ENCODE measurements around the gene SIPA1.
A peak's percentile ranks its signal among the peaks of the same experiment; 100 is the strongest.
"Not testable (repeated sequence)": the region's sequence is repeated elsewhere in the genome, so short reads cannot be mapped to it uniquely, and the experiment has no call there.

SIPA1 gene

DNA sequence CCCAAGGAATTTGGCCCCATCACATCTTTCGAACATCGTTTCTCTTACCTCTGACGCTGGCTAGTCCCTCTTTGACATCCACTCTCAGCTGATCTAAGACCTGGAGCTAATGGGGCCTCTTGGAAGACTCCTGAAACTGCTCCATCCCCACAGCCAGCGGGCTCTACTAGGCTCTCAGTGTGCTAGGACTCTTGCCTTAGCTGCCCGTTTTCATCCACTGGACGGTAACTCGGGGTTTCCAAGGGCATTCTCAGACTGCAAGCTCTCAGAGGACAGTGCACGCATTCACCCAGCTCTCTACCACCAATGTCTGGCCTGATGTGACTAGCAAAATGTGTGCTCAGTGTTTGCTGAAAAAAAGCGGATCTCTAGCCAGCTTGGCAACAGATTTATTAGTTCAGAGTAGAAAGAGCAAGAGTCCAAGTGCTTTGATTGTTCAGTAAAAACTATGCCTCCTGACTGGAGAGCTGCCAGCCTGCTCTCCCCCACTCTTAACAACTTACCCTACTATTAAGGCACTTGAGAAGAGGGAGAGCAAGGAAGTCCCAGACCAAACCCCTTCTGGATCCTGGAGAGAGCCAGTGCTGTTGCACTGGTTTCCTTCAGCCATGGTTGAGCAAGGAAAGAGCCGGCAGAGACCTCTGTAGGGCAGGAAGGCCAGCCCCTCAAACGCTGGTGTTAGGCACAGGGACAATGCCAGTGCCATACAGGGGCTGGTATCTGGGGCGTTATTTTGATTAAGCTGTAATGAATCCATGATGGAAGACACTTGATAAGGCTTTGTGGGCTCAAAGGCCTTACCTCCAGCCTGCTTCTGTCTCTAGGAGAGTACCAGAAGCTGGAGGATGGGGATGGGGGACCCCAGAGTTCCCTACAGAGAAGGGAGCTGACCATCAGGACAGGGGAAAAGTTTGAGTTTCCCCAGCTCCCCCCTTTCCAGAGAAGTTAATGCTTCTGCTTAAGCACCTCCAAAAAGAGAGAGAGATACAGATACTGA is 15.6 kb downstream of the SIPA1 start:
- Mint-ChIP-seq H3K36me3 (no peaks in the 10 kb centered on the region), H3K27ac (peak overlapping the region; percentile 93), H3K4me1 (ENCODE audit: low read depth) (peaks cover 55% of the 10 kb centered on the region), H3K27me3 (no peaks in the 10 kb centered on the region), H3K9me3 (ENCODE audit: low read depth) (no peaks in the 10 kb centered on the region), H3K4me3 (peak overlapping the region; percentile 89)

DNA sequence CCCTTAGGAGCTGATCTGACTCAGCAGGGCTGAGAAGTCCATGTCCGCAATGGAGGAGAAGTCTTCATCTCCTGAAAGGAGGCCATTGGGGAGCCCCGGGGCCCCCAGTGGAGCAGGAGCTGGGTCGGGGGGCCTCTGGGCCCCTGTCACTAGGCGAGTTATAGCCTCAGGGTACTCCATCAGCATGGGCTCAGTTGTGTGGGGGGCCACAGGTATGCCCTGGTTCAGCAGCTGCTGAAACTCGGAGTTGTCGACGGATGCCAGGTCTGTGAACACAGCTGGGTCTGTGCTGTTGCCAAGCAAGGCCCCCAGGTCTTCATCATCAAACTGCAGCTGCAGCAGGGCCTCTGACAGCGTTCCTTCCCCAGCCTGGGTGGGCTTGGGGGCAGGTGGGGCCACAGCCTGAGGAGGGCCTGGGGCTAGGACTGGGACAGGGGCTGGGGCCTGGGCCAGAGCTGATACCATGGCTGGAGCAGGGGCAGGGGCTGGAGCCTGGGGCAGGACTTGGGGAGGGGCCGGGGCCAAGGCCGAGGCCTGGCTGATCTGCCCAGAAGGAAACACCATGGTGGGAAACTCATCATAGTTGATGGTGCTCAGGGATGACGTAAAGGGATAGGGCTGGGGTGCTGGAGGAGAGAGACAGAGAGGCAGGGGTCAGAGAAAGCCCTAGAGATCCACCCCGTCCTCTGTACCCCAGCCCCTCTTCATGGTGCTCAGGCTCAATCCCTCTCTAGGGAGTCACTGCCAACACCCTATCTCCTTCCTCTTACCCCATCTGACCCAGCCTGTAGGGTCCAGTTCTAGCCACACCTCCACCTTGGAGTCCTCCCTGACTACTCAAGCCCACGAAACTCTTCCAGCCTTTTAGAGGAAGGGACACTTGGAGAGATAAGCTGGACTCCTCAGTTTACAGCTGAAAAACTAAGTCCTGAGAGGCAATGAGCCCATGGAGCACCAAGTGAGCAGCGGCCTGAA is 16.8 kb downstream of the SIPA1 start:
- Mint-ChIP-seq H3K9me3 (ENCODE audit: low read depth) (no peaks in the 10 kb centered on the region), H3K36me3 (no peaks in the 10 kb centered on the region), H3K4me1 (ENCODE audit: low read depth) (peaks cover 64% of the 10 kb centered on the region), H3K4me3 (no peak overlapping the region), H3K27ac (peak overlapping the region; percentile 41), H3K27me3 (no peaks in the 10 kb centered on the region)

DNA sequence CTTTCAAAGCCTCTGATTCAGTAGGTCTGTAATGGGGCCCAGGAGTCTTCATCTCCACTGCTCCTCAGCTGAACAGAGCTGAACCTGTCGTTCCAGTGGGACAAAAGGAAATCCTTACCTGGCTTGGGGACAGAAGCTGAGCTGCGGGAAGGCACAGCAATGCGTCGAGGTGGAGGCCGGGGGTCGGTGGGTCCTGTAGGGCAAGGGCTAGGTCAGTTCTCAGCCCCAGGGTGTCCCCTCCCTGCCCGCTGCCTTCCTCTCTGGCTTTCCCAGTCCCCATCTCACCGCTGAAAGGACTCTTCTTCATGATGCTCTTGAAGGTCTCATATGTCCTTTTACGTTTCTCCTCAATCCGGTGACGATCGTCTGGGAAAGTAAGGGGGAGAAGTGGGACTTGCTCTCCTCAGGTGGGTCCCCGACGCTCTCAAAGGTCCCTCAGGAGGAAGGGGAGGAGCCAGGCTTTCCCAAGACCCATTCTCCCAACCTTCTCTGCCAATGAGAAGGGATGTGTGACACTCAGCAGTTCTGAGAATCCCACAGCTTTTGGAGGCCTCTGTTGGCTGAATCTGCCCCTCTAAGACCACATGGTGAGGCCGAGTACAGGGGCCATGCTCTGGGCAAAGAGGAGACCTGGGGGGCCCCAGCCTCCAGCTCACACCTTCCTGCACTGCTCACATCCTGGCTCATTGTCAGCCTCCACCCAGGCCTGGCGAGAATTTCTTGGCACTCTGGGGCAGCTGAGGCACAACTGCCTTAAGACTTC is 17.9 kb downstream of the SIPA1 start:
- H3K4me3 Mint-ChIP-seq = peak overlapping the region; percentile 30
- no peaks in the 10 kb centered on the region for H3K9me3 Mint-ChIP-seq (ENCODE audit: low read depth)
- H3K4me1 Mint-ChIP-seq (ENCODE audit: low read depth) = peaks cover 72% of the 10 kb centered on the region
- H3K27ac Mint-ChIP-seq = peak overlapping the region; percentile 62
- H3K36me3 Mint-ChIP-seq = no peaks in the 10 kb centered on the region
- no peaks in the 10 kb centered on the region for H3K27me3 Mint-ChIP-seq

DNA sequence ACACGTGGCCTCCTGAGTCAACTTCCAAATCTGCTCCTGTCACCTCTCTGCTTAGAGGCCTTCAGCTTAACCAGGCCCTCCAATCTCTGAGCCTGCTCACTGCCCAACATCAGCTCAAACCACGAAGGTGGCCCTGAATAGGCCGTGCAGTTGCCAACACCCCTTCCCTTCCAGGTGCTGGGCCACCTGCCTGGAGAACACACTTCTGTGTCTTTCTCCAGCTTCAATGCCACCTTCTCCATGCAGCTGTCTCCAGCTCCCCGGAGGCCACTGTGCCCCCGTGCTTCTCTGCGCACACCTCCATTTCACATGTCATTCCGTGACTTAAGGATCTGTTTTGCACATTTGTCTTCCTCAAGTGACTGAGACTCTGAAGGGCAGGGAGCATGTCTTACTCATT is 19.5 kb downstream of the SIPA1 start:
- Mint-ChIP-seq H3K27me3 (no peaks in the 10 kb centered on the region), H3K9me3 (ENCODE audit: low read depth) (no peaks in the 10 kb centered on the region), H3K4me1 (ENCODE audit: low read depth) (peaks cover 66% of the 10 kb centered on the region), H3K36me3 (no peaks in the 10 kb centered on the region), H3K27ac (peak overlapping the region; percentile 73), H3K4me3 (peak overlapping the region; percentile 13)

DNA sequence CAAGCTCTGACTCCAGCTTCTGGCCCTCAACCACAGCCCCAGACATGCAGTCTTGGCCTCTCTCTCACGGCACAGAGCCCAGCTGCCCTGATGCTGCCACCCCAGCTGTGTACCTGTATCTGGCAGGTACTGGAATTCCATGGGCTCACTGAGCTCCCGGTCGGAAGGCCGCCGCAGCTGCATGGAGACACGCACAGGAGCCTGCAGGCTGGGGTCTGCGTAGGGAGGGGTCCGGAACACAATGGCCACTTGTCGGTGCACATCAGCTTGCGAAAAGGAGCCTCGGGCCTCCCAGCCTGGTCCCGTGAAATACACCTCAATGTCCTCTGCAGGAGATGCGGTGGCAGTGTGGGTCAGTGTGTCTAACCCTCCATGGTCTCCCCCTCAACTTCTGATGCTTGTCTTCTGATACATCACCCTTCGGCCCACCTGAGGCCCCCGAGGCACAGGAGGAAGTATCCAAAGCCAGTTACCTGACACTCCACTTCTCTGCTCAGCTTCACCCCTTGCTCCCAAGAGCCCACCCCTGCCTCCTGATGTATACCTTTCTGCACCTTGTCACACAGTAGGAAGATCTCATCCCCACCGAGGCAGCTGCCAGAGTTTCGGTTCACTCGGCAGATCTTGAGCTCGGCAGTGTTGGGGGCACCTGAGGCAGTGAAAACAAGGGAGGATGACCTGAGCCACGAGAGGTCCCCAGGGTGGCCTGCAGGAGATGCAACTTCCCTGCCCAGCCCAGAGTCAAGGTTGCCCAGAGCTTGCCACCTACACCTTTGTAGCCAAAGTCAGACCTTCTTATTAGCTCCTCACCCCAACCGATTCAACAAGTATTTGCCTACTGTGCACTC is 20.5 kb downstream of the SIPA1 start:
- no peaks in the 10 kb centered on the region for H3K27me3 Mint-ChIP-seq
- no peaks in the 10 kb centered on the region for H3K36me3 Mint-ChIP-seq
- H3K4me3 Mint-ChIP-seq = no peak overlapping the region
- H3K9me3 Mint-ChIP-seq (ENCODE audit: low read depth) = no peaks in the 10 kb centered on the region
- peak overlapping the region; percentile 81 for H3K27ac Mint-ChIP-seq
- H3K4me1 Mint-ChIP-seq (ENCODE audit: low read depth) = peaks cover 58% of the 10 kb centered on the region

DNA sequence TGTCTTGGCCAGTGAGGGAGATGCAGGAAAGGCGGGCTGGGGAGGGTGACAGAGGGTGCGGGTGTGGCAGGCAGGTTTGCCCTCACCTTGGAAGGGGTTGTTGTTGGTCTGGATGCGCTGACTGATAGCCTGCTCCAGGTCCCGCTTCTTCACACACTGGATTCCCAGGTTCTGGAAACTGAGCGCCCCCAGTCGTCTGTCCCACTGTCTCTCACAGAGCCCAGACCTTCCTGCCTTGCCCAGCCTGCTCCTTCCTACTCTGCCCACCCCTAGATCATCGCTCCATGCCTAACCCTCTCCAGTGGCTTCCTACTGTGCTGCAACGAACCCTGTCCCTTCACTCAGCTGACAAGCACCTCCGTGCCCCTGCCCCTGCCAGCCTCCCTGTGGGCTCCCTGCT is 22.1 kb downstream of the SIPA1 start:
- Mint-ChIP-seq H3K4me3 (peak overlapping the region; percentile 66), H3K27ac (peak overlapping the region; percentile 90), H3K27me3 (no peaks in the 10 kb centered on the region), H3K36me3 (no peaks in the 10 kb centered on the region), H3K4me1 (ENCODE audit: low read depth) (peaks cover 52% of the 10 kb centered on the region), H3K9me3 (ENCODE audit: low read depth) (no peaks in the 10 kb centered on the region)

DNA sequence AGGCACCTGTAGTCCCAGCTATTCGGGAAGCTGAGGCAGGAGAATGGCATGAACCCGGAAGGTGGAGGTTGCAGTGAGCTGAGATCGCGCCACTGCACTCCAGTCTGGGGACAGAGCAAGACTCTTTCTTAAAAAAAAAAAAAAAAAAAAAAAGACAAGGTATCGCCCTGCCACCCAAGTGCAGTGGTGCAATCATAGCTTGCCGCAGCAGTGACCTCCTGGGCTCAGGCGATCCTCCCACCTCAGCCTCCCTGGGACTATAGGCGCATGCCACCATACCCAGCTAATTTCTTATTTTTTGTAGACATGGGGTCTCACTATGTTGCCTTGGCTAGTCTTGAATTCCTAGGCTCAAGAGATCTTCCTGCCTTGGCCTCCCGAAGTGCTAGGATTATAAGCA is 23.0 kb downstream of the SIPA1 start:
- H3K9me3 Mint-ChIP-seq (ENCODE audit: low read depth); H3K36me3 Mint-ChIP-seq; H3K27me3 Mint-ChIP-seq: not testable (repeated sequence)
- peak overlapping the region; percentile 90 for H3K27ac Mint-ChIP-seq
- peak overlapping the region; percentile 90 for H3K4me3 Mint-ChIP-seq
- H3K4me1 Mint-ChIP-seq (ENCODE audit: low read depth) = peaks cover 47% of the 10 kb centered on the region

DNA sequence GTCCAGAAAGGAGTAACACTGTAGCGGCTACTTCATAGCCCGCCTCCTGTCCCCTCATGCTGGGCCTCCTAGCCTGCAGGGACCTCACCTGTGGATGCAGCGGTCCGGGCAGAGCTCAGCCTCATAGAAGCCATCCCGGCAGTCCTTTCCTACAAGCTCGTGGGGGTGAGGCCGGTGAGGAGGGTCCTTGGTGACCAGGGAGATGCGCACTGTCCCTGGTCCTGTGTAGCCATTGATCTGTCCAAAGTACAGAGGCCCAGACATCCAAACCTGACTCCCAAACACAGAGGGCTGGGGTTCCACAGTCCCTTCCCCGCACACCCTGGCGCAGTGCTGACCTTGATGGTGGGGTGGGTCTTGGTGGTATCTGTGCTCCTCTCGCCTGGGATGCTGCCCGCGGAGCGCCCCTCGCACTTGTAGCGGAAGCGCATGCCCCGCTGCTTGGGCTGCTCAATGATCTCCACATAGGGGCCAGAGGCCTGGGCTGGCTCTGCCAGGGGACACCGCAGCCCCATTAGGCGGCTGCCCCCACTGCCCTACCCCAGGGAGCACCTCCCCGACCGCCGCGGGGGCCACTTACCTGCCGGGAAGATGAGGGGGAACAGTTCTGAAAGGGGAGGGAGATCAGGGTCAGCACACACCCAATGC is 23.8 kb downstream of the SIPA1 start:
- Mint-ChIP-seq H3K9me3 (ENCODE audit: low read depth) (no peaks in the 10 kb centered on the region), H3K36me3 (no peaks in the 10 kb centered on the region), H3K27ac (peak overlapping the region; percentile 68), H3K4me1 (ENCODE audit: low read depth) (peaks cover 43% of the 10 kb centered on the region), H3K4me3 (peak overlapping the region; percentile 90), H3K27me3 (no peaks in the 10 kb centered on the region)

DNA sequence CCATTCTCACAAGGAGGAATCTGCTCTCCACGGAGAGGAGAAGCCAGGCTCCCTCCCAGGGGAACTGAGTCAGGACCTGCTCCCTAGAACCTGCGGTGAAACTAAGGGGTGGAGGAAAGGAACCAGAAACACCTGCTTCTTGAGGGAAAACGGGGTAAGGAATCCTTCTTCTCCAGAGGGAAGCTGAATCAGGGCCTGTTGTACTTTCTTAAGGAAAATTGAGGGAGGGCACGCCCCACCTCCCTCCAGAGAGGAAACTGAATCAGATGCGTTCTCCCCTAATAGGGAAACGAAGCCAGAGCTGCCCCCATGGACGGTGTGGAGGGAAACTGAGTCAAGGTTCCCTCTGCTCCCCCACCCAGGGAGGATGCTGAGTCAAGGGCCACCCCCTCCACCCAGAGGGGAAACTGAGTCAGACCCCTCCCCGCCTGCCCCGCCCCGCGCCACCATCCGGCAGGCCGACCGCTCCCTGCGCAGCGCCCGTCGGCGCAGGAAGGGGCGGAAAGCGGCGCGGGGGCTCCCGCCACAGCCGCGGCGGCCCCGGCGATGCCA is 24.4 kb downstream of the SIPA1 start:
- H3K4me1 Mint-ChIP-seq (ENCODE audit: low read depth) = peaks cover 38% of the 10 kb centered on the region

DNA sequence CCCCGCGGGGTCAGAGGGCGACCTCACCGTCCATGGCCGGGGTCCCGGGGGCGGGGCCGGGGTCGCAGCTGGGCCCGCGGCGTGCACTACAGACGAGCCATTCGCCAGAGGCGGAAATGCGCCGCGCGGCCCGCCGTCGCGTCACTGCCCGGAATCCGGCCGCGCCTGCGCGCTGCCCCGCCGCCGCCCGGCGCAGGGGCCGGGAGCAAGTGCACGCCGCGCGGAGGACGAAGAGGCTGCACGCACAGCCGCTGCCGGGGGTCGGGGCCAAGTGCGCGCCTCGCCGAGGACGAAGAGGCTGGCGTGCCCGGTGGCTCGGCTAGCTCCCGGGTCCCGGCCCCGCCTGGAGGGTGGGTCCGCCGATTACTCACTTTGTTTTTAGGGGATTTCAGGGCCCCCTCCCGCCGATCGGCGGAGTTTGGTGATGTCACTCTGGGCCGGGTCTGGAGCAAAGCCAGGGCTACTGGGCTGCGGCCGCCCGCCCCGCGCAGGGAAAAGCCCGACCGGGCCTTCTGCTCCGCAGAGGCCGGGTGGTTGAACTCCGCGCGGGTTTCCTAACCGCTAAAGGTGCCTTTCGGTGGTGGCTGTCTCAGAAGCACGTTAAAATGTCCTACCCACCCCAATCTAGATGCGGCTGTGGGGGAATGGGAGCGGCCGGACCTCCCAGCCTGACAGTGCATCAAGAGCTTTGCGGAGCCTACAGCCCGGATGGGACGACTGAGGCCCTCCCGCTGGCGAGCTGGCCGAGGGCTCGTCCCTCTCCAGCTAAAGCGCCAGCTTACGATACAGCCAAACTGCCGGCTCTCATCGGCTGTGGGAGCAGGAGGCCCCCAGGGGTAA is 25.1 kb downstream of the SIPA1 start, which contains the start of gene RELA:
Gene RELA (minus strand): TSS at position 118 of the 840 bp plus-strand sequence. CDS start 84 bp downstream, at position 34.
- Mint-ChIP-seq H3K4me3 (peak within 1 kb of the TSS; percentile 90), H3K4me1 (ENCODE audit: low read depth) (peaks cover 36% of the 10 kb centered on the region), H3K9me3 (ENCODE audit: low read depth) (no peaks in the 10 kb centered on the region), H3K27ac (peak within 1 kb of the TSS; percentile 87), H3K36me3 (no peaks in the 10 kb centered on the region), H3K27me3 (no peaks in the 10 kb centered on the region)

More for the DNA sequence above, 24.4 kb downstream of the SIPA1 start:
- Mint-ChIP-seq H3K36me3 (no peaks in the 10 kb centered on the region), H3K27ac (peak overlapping the region; percentile 68), H3K9me3 (ENCODE audit: low read depth) (no peaks in the 10 kb centered on the region), H3K27me3 (no peaks in the 10 kb centered on the region), H3K4me3 (peak overlapping the region; percentile 90)

DNA sequence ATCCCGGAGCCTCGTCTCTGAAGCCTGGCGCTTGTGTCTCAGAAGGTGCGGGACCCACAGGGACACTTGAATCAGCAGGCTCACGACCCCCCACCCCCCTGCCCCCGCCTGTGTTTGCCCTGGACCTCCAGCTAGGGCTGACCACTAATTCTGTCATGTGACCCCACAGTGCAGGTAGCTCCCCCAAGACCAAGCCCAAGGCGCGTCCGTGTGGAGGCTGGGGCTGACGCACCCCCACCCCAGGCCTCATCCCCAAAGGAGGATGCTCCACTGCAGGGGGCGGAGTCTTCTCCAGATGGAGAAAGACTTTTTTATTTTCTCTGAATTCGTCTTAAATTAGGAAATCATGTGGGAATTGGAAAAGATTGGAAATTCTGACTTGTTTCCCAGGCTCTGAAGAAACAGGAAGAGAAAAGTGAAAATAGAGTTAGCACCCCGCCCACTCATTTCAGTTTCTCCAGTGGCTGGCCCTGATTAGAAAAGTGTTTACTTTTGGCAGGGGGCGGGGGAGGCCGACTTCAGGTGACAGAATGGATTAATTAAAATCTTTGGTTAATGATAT is 25.8 kb downstream of the SIPA1 start:
- Mint-ChIP-seq H3K9me3 (ENCODE audit: low read depth) (no peaks in the 10 kb centered on the region), H3K27me3 (no peaks in the 10 kb centered on the region), H3K36me3 (no peaks in the 10 kb centered on the region), H3K27ac (peak overlapping the region; percentile 87), H3K4me1 (ENCODE audit: low read depth) (peaks cover 34% of the 10 kb centered on the region), H3K4me3 (peak overlapping the region; percentile 87)

DNA sequence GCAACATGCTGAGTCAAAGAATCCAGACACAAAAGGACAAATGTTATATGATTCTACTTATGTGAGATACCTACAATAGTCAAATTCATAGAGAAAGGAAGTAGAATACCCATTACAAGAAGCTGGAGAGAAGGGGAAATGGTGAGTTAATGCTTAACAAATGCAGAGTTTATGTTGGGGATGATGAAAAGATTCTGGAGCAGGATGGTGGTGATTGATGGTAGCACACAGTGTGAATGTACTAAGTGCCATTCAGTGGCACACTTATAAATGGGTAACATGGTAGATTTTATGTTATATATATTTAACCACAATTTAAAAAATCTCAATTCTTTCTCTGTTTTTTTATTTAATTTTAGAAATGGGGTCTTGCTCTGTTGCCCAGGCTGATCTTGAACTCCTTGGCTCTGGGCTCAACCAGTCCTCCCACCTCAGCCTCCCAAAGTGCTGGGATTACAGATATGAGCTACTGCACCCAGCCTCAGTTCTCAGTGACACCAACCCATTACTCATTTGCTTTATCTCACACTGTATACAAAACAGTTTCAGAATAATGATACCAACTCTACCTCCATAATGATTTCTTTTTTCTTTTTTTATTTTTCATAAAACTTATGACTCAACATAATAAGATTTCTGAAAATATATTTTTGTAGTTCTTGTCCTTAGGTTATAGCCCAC is 34.4 kb downstream of the SIPA1 start:
- H3K27ac Mint-ChIP-seq = no peak overlapping the region
- no peaks in the 10 kb centered on the region for H3K9me3 Mint-ChIP-seq (ENCODE audit: low read depth)
- no peak overlapping the region for H3K4me3 Mint-ChIP-seq
- H3K4me1 Mint-ChIP-seq (ENCODE audit: low read depth) = peaks cover 2% of the 10 kb centered on the region
- no peaks in the 10 kb centered on the region for H3K36me3 Mint-ChIP-seq
- H3K27me3 Mint-ChIP-seq = no peaks in the 10 kb centered on the region

Data from activated naive CD8-positive, alpha-beta T cell (primary cell).